ENCODE measurements around the gene GINS2.

Gene GINS2

GRCh38 chr16:85710732-85711131 lies 22.0 kb upstream of the GINS2 start:
- no peak for TF ChIP-seq CTCF (conservative IDR thresholded peaks at IDR 0.05; ENCODE audit: low read depth, low read length)
- no peak overlapping the region for H3K4me3 ChIP-seq (ENCODE audit: low read depth, low read length)
- no peak for DNase-seq (ENCODE audit: low read depth)

- no peak overlapping the region for H3K4me3 ChIP-seq (ENCODE audit: low read depth, low read length)
- TF ChIP-seq CTCF (conservative IDR thresholded peaks at IDR 0.05; ENCODE audit: low read depth, low read length), result no peak
- no peak for DNase-seq (ENCODE audit: low read depth)
Measured at GRCh38 chr16:85709766-85710585, 21.2 kb upstream of the GINS2 start.

GRCh38 chr16:85708338-85708737 lies 19.6 kb upstream of the GINS2 start:
- no peak for DNase-seq (ENCODE audit: low read depth)
- no peak for TF ChIP-seq CTCF (conservative IDR thresholded peaks at IDR 0.05; ENCODE audit: low read depth, low read length)
- H3K4me3 ChIP-seq (ENCODE audit: low read depth, low read length), result no peak overlapping the region

GRCh38 chr16:85707528-85708095 lies 18.9 kb upstream of the GINS2 start:
- no peak overlapping the region for H3K4me3 ChIP-seq (ENCODE audit: low read depth, low read length)
- TF ChIP-seq CTCF (conservative IDR thresholded peaks at IDR 0.05; ENCODE audit: low read depth, low read length), result no peak
- DNase-seq (ENCODE audit: low read depth), result no peak

- no peak for DNase-seq (ENCODE audit: low read depth)
- no peak for TF ChIP-seq CTCF (conservative IDR thresholded peaks at IDR 0.05; ENCODE audit: low read depth, low read length)
- H3K4me3 ChIP-seq (ENCODE audit: low read depth, low read length), result no peak overlapping the region
Measured at GRCh38 chr16:85706449-85707034, 17.8 kb upstream of the GINS2 start.

- no peak for DNase-seq (ENCODE audit: low read depth)
- H3K4me3 ChIP-seq (ENCODE audit: low read depth, low read length), result no peak overlapping the region
- no peak for TF ChIP-seq CTCF (conservative IDR thresholded peaks at IDR 0.05; ENCODE audit: low read depth, low read length)
Measured at GRCh38 chr16:85704900-85705846, 16.4 kb upstream of the GINS2 start.
